DOHH2 (cell line): ENCODE data around the gene SHC3.

Source experiments
- H3F3A ChIP-seq: fragments of 200-600 bp; sonication (generic), shearing (Covaris generic); 2 replicates; pipeline ENCODE4 v1.6.0; 2016; ENCODE audit warnings: antibody characterized with exemption, mild to moderate bottlenecking; ENCODE audit not compliant: control insufficient read depth, insufficient read depth
- H3K27ac ChIP-seq: fragments of 200-600 bp; sonication (generic); 2 replicates; pipeline ENCODE4 v1.5.1; 2014; ENCODE audit warnings: low read depth, mild to moderate bottlenecking, low read length, moderate library complexity
- H3K27me3 ChIP-seq: fragments of 200-600 bp; sonication (generic); 2 replicates; pipeline ENCODE4 v1.6.1; 2014; ENCODE audit warnings: mild to moderate bottlenecking, low read length, mixed read lengths; ENCODE audit not compliant: control insufficient read depth
- H3K36me3 ChIP-seq: fragments of 200-600 bp; sonication (generic); 2 replicates; pipeline ENCODE4 v1.6.1; 2014; ENCODE audit warnings: mild to moderate bottlenecking, low read length, moderate library complexity, mixed read lengths; ENCODE audit not compliant: control insufficient read depth
- H3K4me1 ChIP-seq: fragments of 200-600 bp; sonication (generic); 2 replicates; pipeline ENCODE4 v1.6.1; 2014; ENCODE audit warnings: mild to moderate bottlenecking, low read length, mixed read lengths; ENCODE audit not compliant: control insufficient read depth
- H3K4me2 ChIP-seq: fragments of 200-600 bp; sonication (generic); 2 replicates; pipeline ENCODE4 v1.6.0; 2014; ENCODE audit warnings: mild to moderate bottlenecking, low read length, moderate library complexity
- H3K4me3 ChIP-seq: fragments of 200-600 bp; sonication (generic); 2 replicates; pipeline ENCODE4 v1.5.1; 2014; ENCODE audit warnings: mild to moderate bottlenecking, low read length, mixed read lengths
- H3K79me2 ChIP-seq: fragments of 200-600 bp; sonication (generic); 2 replicates; pipeline ENCODE4 v1.6.1; 2014; ENCODE audit warnings: mild to moderate bottlenecking, low read length, mixed read lengths; ENCODE audit not compliant: control insufficient read depth
- H3K9me2 ChIP-seq: fragments of 200-600 bp; sonication (generic); replicated peaks from 2 replicates; pipeline ENCODE4 v1.6.1; 2014; ENCODE audit warnings: mild to moderate bottlenecking, low read length, mixed read lengths; ENCODE audit not compliant: control insufficient read depth
- H3K9me3 ChIP-seq: fragments of 200-600 bp; sonication (generic); 2 replicates; pipeline ENCODE4 v1.6.1; 2014; ENCODE audit warnings: antibody characterized with exemption, low read length, mixed read lengths; ENCODE audit not compliant: control insufficient read depth, insufficient read depth
- H4K20me1 ChIP-seq: fragments of 200-600 bp; sonication (generic); 2 replicates; pipeline ENCODE4 v1.6.0; 2014; ENCODE audit warnings: low read depth, mild to moderate bottlenecking, antibody characterized with exemption, low read length, moderate library complexity; ENCODE audit not compliant: control insufficient read depth, insufficient read depth
- CTCF ChIP-seq: fragments of 200-600 bp; sonication (generic); IDR thresholded peaks from one replicate; pipeline ENCODE4 v1.5.1; 2014; ENCODE audit warnings: antibody characterized with exemption, mild to moderate bottlenecking, low read depth, low read length; ENCODE audit not compliant: poor library complexity, severe bottlenecking
- EZH2phosphoT487 ChIP-seq: fragments of 200-600 bp; sonication (generic); IDR thresholded peaks from 2 replicates; pipeline ENCODE4 v1.6.1; 2017; ENCODE audit warnings: borderline replicate concordance, mild to moderate bottlenecking, antibody characterized with exemption, low read length, moderate library complexity, mixed read lengths

Gene SHC3

GRCh38 chr9:89012294-89013042 is 166.2 kb downstream of the SHC3 start:
- H3F3A ChIP-seq: no peaks in the 10 kb centered on the region
- no peaks in the 10 kb centered on the region for H3K79me2 ChIP-seq
- H3K4me3 ChIP-seq: no peak overlapping the region
- no peaks in the 10 kb centered on the region for H3K36me3 ChIP-seq
- H4K20me1 ChIP-seq: no peaks in the 10 kb centered on the region
- no peaks in the 10 kb centered on the region for H3K9me3 ChIP-seq
- TF ChIP-seq CTCF (no peak), EZH2phosphoT487 (no peak)
- H3K4me1 ChIP-seq: 0 out of 2 replicates have a peak, but pooled peaks cover 4% of the 10 kb centered on the region
- H3K4me2 ChIP-seq: no peak overlapping the region
- H3K9me2 ChIP-seq: no peaks in the 10 kb centered on the region
- H3K27ac ChIP-seq: no peak overlapping the region
- 0 out of 2 replicates have a peak, but pooled peaks cover 4% of the 10 kb centered on the region for H3K27me3 ChIP-seq

- 0 out of 2 replicates have a peak, but pooled peaks cover 4% of the 10 kb centered on the region for H3K27me3 ChIP-seq
- no peaks in the 10 kb centered on the region for H3K9me3 ChIP-seq
- no peak overlapping the region for H3K27ac ChIP-seq
- H3K79me2 ChIP-seq: no peaks in the 10 kb centered on the region
- no peak for TF ChIP-seq CTCF
- TF ChIP-seq EZH2phosphoT487: no peak
- H3K9me2 ChIP-seq: no peaks in the 10 kb centered on the region
- 0 out of 2 replicates have a peak, but pooled peaks cover 4% of the 10 kb centered on the region for H3K4me1 ChIP-seq
- H3K4me3 ChIP-seq: no peak overlapping the region
- H3K4me2 ChIP-seq: no peak overlapping the region
- no peaks in the 10 kb centered on the region for H4K20me1 ChIP-seq
- H3K36me3 ChIP-seq: no peaks in the 10 kb centered on the region
- H3F3A ChIP-seq: no peaks in the 10 kb centered on the region
These were observed 166.9 kb downstream of the SHC3 start for GRCh38 chr9:89011683-89012082.

- Histone ChIP-seq H3K4me2 (no peak overlapping the region), H4K20me1 (0 out of 2 replicates have a peak, but pooled peaks cover 3% of the 10 kb centered on the region), H3K9me3 (no peaks in the 10 kb centered on the region), H3K27ac (no peak overlapping the region), H3K27me3 (0 out of 2 replicates have a peak, but pooled peaks cover 4% of the 10 kb centered on the region), H3K36me3 (no peaks in the 10 kb centered on the region), H3K4me3 (no peak overlapping the region), H3K4me1 (0 out of 2 replicates have a peak, but pooled peaks cover 4% of the 10 kb centered on the region), H3K9me2 (no peaks in the 10 kb centered on the region), H3K79me2 (no peaks in the 10 kb centered on the region), H3F3A (no peaks in the 10 kb centered on the region)
- TF ChIP-seq CTCF (no peak), EZH2phosphoT487 (no peak)
These were observed 168.0 kb downstream of the SHC3 start for GRCh38 chr9:89010526-89011111.
